GM12801 (cell line): ENCODE results near the gene WFDC1.

Experiments
- CTCF ChIP-seq: IDR thresholded peaks from one replicate; pipeline ENCODE4 v1.5.1; 2011; ENCODE audit warnings: control low read depth; ENCODE audit not compliant: insufficient read length; ENCODE audit errors: extremely low read depth

WFDC1 gene

GRCh38 chr16:84339766-84340165 lies 45.1 kb downstream of the WFDC1 start:
- no peak for TF ChIP-seq CTCF

- no peak for TF ChIP-seq CTCF
These were observed 45.8 kb downstream of the WFDC1 start for GRCh38 chr16:84340325-84341040.

- no peak for TF ChIP-seq CTCF
These were observed 47.0 kb downstream of the WFDC1 start for GRCh38 chr16:84341528-84342295.

GRCh38 chr16:84344781-84345180 lies 50.1 kb downstream of the WFDC1 start:
- no peak for TF ChIP-seq CTCF

- no peak for TF ChIP-seq CTCF
These were observed 52.5 kb downstream of the WFDC1 start for GRCh38 chr16:84347161-84347560.

- TF ChIP-seq CTCF: no peak
These were observed 53.8 kb downstream of the WFDC1 start for GRCh38 chr16:84348386-84348888.

GRCh38 chr16:84349862-84350684 lies 55.4 kb downstream of the WFDC1 start:
- no peak for TF ChIP-seq CTCF
